ENCODE results near the gene SLC10A7.

Gene SLC10A7

DNA sequence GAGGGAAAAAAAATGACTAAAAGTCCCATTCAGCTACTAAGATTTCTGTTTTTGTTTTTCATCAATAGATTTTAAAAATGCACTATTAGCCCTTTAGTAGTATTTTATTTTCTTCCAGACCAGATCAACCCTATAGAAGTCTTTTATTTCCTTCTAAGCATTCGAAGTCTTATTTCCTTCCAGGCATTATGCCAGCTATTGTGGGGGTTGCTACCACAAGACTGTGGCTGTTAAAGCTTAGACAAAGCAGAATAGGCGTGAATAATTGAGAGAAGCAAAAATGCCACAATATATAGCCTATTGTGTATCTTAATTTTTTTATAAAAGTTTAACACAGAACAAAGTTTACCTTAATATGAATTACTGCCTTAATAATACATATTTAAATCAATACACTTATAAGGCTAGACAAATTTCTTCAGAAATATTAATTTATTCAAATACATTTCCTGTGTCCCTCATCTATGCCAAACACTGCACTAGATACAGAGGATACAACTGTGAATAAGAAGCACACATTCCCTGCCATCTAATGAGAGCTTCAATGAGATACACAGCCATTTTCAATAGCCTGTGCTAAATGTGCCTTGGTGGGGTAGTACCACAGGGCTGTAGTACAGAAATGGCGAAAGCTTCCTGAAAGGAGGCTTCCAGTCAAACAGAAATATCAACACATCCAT is 33.1 kb downstream of the SLC10A7 start:
- H3K4me2 ChIP-seq (ENCODE audit: low read length), result no peak overlapping the region
- no peak overlapping the region for H3K9ac ChIP-seq (ENCODE audit: low read length)
- no peak overlapping the region for H2AFZ ChIP-seq (ENCODE audit: low read depth, low read length)
- H3K36me3 ChIP-seq (replicated peaks; ENCODE audit: low read depth, low read length), result peaks cover under 1% of the 10 kb centered on the region
- TF ChIP-seq EZH2phosphoT487 (IDR thresholded peaks at IDR 0.05; ENCODE audit: low read depth), result no peak
- TF ChIP-seq, protein P1, sequence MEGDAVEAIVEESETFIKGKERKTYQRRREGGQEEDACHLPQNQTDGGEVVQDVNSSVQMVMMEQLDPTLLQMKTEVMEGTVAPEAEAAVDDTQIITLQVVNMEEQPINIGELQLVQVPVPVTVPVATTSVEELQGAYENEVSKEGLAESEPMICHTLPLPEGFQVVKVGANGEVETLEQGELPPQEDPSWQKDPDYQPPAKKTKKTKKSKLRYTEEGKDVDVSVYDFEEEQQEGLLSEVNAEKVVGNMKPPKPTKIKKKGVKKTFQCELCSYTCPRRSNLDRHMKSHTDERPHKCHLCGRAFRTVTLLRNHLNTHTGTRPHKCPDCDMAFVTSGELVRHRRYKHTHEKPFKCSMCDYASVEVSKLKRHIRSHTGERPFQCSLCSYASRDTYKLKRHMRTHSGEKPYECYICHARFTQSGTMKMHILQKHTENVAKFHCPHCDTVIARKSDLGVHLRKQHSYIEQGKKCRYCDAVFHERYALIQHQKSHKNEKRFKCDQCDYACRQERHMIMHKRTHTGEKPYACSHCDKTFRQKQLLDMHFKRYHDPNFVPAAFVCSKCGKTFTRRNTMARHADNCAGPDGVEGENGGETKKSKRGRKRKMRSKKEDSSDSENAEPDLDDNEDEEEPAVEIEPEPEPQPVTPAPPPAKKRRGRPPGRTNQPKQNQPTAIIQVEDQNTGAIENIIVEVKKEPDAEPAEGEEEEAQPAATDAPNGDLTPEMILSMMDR (IDR thresholded peaks at IDR 0.05; ENCODE audit: low read depth, low read length), result no peak
- peaks cover 16% of the 10 kb centered on the region for H3K4me1 ChIP-seq (ENCODE audit: low read length)
- no peaks in the 10 kb centered on the region for H3K27me3 ChIP-seq (ENCODE audit: low read depth, low read length)
- no peak overlapping the region for H3K4me3 ChIP-seq (ENCODE audit: low read length)
- 0 out of 2 replicates have a peak, but pooled peaks cover 7% of the 10 kb centered on the region for H4K20me1 ChIP-seq (ENCODE audit: insufficient read depth, low read length)
- no peaks in the 10 kb centered on the region for H3K79me2 ChIP-seq (ENCODE audit: low read length)
- H3K27ac ChIP-seq (ENCODE audit: low read length), result no peak overlapping the region
- H3K9me3 ChIP-seq (ENCODE audit: insufficient read depth, low read length), result peaks cover 3% of the 10 kb centered on the region; the same call in 1 of the 2 replicates

DNA sequence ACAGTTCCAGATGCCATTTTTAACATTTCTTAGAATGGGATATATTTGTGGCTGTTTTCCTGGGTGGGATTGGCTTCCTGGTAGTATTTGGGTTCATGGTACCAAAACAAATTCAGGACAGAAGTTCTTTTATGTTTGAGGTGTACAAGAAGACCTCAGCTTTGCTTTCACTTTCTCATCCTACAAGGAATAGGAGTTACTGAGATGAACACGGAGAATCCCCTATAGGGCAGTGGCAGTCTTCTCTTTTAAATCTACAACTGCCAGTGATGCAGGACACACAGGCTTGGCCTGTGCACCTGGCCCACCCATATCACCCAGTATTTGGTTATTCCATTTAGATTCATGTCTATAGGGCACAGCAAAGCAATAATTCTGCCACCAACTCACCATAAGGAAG is 35.2 kb downstream of the SLC10A7 start:
- Histone ChIP-seq H3K27ac (ENCODE audit: low read length) (no peak overlapping the region), H3K9ac (ENCODE audit: low read length) (no peak overlapping the region), H2AFZ (ENCODE audit: low read depth, low read length) (no peak overlapping the region), H4K20me1 (ENCODE audit: insufficient read depth, low read length) (0 out of 2 replicates have a peak, but pooled peaks cover 7% of the 10 kb centered on the region), H3K4me1 (ENCODE audit: low read length) (peaks cover 16% of the 10 kb centered on the region), H3K4me2 (ENCODE audit: low read length) (peak overlapping the region; percentile 39), H3K4me3 (ENCODE audit: low read length) (no peak overlapping the region), H3K9me3 (ENCODE audit: insufficient read depth, low read length) (peaks cover 15% of the 10 kb centered on the region; the same call in 1 of the 2 replicates), H3K79me2 (ENCODE audit: low read length) (no peaks in the 10 kb centered on the region), H3K27me3 (ENCODE audit: low read depth, low read length) (no peaks in the 10 kb centered on the region), H3K36me3 (replicated peaks; ENCODE audit: low read depth, low read length) (peaks cover 19% of the 10 kb centered on the region)
- no peak for TF ChIP-seq EZH2phosphoT487 (IDR thresholded peaks at IDR 0.05; ENCODE audit: low read depth)
- TF ChIP-seq, protein P1 (IDR thresholded peaks at IDR 0.05; ENCODE audit: low read depth, low read length), result no peak

DNA sequence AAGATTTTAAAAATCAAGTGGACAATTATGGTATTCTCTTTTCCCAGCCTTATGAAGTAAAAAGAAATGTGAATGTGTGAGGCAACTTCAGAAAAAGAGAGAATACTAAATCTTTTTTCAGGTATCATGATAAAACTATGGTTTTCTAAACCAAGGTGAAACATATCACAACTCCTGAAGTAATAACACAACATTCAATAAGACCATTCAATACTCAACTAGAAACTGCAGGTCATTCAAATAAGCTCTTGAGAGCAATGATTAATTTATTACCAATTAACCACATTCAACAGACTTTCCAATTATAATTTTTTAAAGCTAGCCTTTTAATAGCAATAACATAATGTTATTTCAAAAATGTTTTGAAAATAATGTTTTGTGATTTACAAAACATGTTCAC is 35.8 kb downstream of the SLC10A7 start:
- Histone ChIP-seq H3K9ac (ENCODE audit: low read length) (no peak overlapping the region), H3K27ac (ENCODE audit: low read length) (no peak overlapping the region), H3K4me3 (ENCODE audit: low read length) (no peak overlapping the region), H3K9me3 (ENCODE audit: insufficient read depth, low read length) (peaks cover 15% of the 10 kb centered on the region; the same call in 1 of the 2 replicates), H4K20me1 (ENCODE audit: insufficient read depth, low read length) (0 out of 2 replicates have a peak, but pooled peaks cover 7% of the 10 kb centered on the region), H3K79me2 (ENCODE audit: low read length) (no peaks in the 10 kb centered on the region), H2AFZ (ENCODE audit: low read depth, low read length) (no peak overlapping the region), H3K36me3 (replicated peaks; ENCODE audit: low read depth, low read length) (peaks cover 21% of the 10 kb centered on the region), H3K4me1 (ENCODE audit: low read length) (peaks cover 16% of the 10 kb centered on the region), H3K4me2 (ENCODE audit: low read length) (peak overlapping the region; percentile 39), H3K27me3 (ENCODE audit: low read depth, low read length) (no peaks in the 10 kb centered on the region)
- no peak for TF ChIP-seq EZH2phosphoT487 (IDR thresholded peaks at IDR 0.05; ENCODE audit: low read depth)
- TF ChIP-seq, protein P1 (IDR thresholded peaks at IDR 0.05; ENCODE audit: low read depth, low read length), result no peak

DNA sequence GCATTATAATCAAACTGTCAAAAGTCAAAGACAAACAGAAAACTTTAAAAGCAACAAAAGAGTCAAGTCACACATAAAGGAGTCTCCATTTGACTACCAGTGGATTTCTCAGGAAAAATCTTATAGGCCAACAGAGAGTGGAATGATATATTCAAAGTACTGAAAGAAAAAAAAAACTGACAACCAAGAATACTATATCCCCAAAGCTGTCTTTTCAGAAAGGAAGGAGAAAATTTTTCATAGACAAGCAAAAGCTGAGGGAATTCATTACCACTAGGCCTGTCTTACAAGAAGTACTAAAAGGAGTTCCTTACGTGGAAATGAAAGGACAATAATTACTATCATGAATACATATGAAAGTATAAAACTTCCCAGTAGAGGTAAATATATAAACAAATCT is 39.0 kb downstream of the SLC10A7 start:
- no peak overlapping the region for H3K9ac ChIP-seq (ENCODE audit: low read length)
- no peak overlapping the region for H3K27ac ChIP-seq (ENCODE audit: low read length)
- H3K79me2 ChIP-seq (ENCODE audit: low read length), result no peaks in the 10 kb centered on the region
- no peak overlapping the region for H2AFZ ChIP-seq (ENCODE audit: low read depth, low read length)
- H3K9me3 ChIP-seq (ENCODE audit: insufficient read depth, low read length), result peaks cover 15% of the 10 kb centered on the region; the same call in 1 of the 2 replicates
- H3K4me3 ChIP-seq (ENCODE audit: low read length), result no peak overlapping the region
- peaks cover 21% of the 10 kb centered on the region for H3K36me3 ChIP-seq (replicated peaks; ENCODE audit: low read depth, low read length)
- H3K4me1 ChIP-seq (ENCODE audit: low read length), result peaks cover 16% of the 10 kb centered on the region
- H3K4me2 ChIP-seq (ENCODE audit: low read length), result no peak overlapping the region
- TF ChIP-seq, protein P1 (IDR thresholded peaks at IDR 0.05; ENCODE audit: low read depth, low read length), result no peak
- TF ChIP-seq EZH2phosphoT487 (IDR thresholded peaks at IDR 0.05; ENCODE audit: low read depth), result no peak
- no peaks in the 10 kb centered on the region for H3K27me3 ChIP-seq (ENCODE audit: low read depth, low read length)
- H4K20me1 ChIP-seq (ENCODE audit: insufficient read depth, low read length), result 0 out of 2 replicates have a peak, but pooled peaks cover 7% of the 10 kb centered on the region
